ENCODE measurements around the gene VEGFA. TPM values are rescaled to one million over a fixed set of nuclear protein-coding genes. Genes with fewer than 3 reads are reported as not detected.

VEGFA gene
- total and polyA plus RNA-seq, 2 experiments from 2014 or later, result 10.7 to 241 TPM

DNA sequence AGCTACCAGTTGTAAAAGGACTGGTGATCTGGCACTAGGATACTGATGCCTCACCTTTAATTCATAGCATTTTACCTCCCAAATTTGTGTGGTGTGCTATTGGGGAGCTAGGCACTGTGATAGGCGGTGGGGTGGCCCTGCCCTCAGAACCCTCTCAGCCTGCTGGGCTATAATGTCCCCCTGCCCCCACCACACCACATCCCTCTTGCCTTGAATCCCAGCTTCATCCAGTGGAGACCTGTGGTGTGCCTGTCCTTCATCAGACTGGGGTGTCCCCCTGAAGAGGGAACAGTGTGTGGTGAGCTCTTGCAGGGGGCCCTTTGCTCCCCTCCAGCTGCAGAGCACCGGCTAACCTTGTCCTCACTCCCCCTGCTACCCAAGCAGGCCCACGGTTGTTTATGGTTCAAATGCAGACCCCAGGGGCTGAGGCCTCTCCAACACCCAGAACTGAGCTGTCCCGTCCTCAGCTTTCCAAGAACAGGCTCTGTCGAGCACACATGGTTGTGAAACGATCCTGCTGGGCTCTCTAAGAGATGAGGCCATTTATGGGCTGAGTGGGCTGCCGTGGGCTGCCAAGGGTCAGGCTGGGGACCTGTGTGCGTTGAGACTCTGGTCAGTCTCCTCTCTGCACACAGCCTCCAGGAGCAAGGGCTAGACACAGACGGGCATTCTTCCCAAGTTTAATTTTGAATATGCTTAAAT is 26.9 kb upstream of the VEGFA start:
- in situ Hi-C loops (cut with MboI), result no loop called here
- TF ChIP-seq EZH2phosphoT487 (IDR thresholded peaks at IDR 0.05; ENCODE audit: insufficient read depth, low read depth) (no peak), EZH2 (IDR thresholded peaks at IDR 0.05; ENCODE audit: insufficient read depth, poor library complexity, severe bottlenecking) (no peak)
- H3K9ac ChIP-seq, result no peak overlapping the region

GRCh38 chr6:43743682-43744381 is 26.2 kb upstream of the VEGFA start:
- in situ Hi-C loops (cut with MboI), result no loop called here
- H3K9me2 ChIP-seq (ENCODE audit: insufficient read depth), result no peaks in the 10 kb centered on the region
- no peaks in the 10 kb centered on the region for H3K36me3 ChIP-seq (ENCODE audit: low read depth)
- TF ChIP-seq EZH2phosphoT487 (IDR thresholded peaks at IDR 0.05; ENCODE audit: insufficient read depth, low read depth) (no peak), EZH2 (IDR thresholded peaks at IDR 0.05; ENCODE audit: insufficient read depth, poor library complexity, severe bottlenecking) (no peak)
- DNase-seq, result no peak
- H3K9me3 ChIP-seq (ENCODE audit: low read depth), result no peaks in the 10 kb centered on the region
- no peak overlapping the region for H2AFZ ChIP-seq
- WGBS, 2 experiments (ENCODE audit: low coverage in 1 of 2, low lambda C conversion rate in 2 of 2, missing lambda C conversion rate in 2 of 2), result 67 to 75% methylated on average over 5 of the region's 5 CpGs
- H3K4me2 ChIP-seq (ENCODE audit: unreplicated experiment), result no peak overlapping the region
- H3K27me3 ChIP-seq (replicated peaks; ENCODE audit: insufficient read depth), result no peaks in the 10 kb centered on the region
- no peaks in the 10 kb centered on the region for H3K79me2 ChIP-seq (ENCODE audit: insufficient read depth)
- no peak overlapping the region for H3K27ac ChIP-seq
- H3K4me1 ChIP-seq (ENCODE audit: insufficient read depth), result no peaks in the 10 kb centered on the region
- H3F3A ChIP-seq (ENCODE audit: insufficient read depth), result no peaks in the 10 kb centered on the region
- no peak overlapping the region for H3K4me3 ChIP-seq
- H4K20me1 ChIP-seq (ENCODE audit: insufficient read depth), result no peaks in the 10 kb centered on the region
- no peak overlapping the region for H3K9ac ChIP-seq

More for the DNA sequence above, 26.9 kb upstream of the VEGFA start:
- no peak overlapping the region for H3K4me2 ChIP-seq (ENCODE audit: unreplicated experiment)
- H3K9me3 ChIP-seq (ENCODE audit: low read depth), result no peaks in the 10 kb centered on the region
- DNase-seq, result no peak
- no peak overlapping the region for H2AFZ ChIP-seq
- no peaks in the 10 kb centered on the region for H3K4me1 ChIP-seq (ENCODE audit: insufficient read depth)
- H4K20me1 ChIP-seq (ENCODE audit: insufficient read depth), result no peaks in the 10 kb centered on the region
- no peaks in the 10 kb centered on the region for H3K79me2 ChIP-seq (ENCODE audit: insufficient read depth)
- no peaks in the 10 kb centered on the region for H3F3A ChIP-seq (ENCODE audit: insufficient read depth)
- H3K36me3 ChIP-seq (ENCODE audit: low read depth), result no peaks in the 10 kb centered on the region
- no peaks in the 10 kb centered on the region for H3K9me2 ChIP-seq (ENCODE audit: insufficient read depth)
- H3K27ac ChIP-seq, result no peak overlapping the region
- no peaks in the 10 kb centered on the region for H3K27me3 ChIP-seq (replicated peaks; ENCODE audit: insufficient read depth)
- no peak overlapping the region for H3K4me3 ChIP-seq
- WGBS, 2 experiments (ENCODE audit: low coverage in 1 of 2, low lambda C conversion rate in 2 of 2, missing lambda C conversion rate in 2 of 2), result 54 to 56% methylated on average over 9 of the region's 9 CpGs

DNA sequence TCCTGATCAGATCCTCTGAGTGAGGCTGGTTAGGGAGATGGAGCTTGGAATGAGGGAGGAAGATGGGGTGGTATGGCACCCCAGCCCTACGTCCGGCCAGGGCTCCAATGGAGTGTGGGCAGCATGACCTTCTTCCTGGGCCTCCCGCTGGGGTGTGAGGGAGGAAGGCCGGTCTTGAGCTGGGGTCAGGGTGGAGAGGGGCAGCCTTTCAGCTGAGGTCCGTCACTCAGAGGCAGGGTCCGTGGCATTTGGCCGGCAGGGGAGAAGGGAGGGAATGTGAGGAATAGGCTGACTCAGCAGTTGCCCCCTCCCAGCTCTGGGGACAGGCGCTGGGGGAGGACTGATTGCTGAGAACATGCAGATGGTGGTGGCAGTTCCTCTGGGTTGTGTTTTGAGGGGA is 25.5 kb upstream of the VEGFA start:
- Histone ChIP-seq H3K79me2 (ENCODE audit: insufficient read depth) (no peaks in the 10 kb centered on the region), H4K20me1 (ENCODE audit: insufficient read depth) (no peaks in the 10 kb centered on the region), H3K4me1 (ENCODE audit: insufficient read depth) (no peaks in the 10 kb centered on the region), H3K27me3 (replicated peaks; ENCODE audit: insufficient read depth) (no peaks in the 10 kb centered on the region), H3K9me3 (ENCODE audit: low read depth) (no peaks in the 10 kb centered on the region), H3K9me2 (ENCODE audit: insufficient read depth) (no peaks in the 10 kb centered on the region), H3K36me3 (ENCODE audit: low read depth) (no peaks in the 10 kb centered on the region), H3K4me3 (no peak overlapping the region), H3K27ac (no peak overlapping the region), H3K9ac (no peak overlapping the region), H3F3A (ENCODE audit: insufficient read depth) (no peaks in the 10 kb centered on the region), H2AFZ (no peak overlapping the region), H3K4me2 (ENCODE audit: unreplicated experiment) (no peak overlapping the region)
- in situ Hi-C loops (cut with MboI), result no loop called here
- 84 to 89% methylated on average over 7 to 8 of the region's 8 CpGs for WGBS, 2 experiments (ENCODE audit: low coverage in 1 of 2, low lambda C conversion rate in 2 of 2, missing lambda C conversion rate in 2 of 2)
- DNase-seq, result no peak
- TF ChIP-seq EZH2phosphoT487 (IDR thresholded peaks at IDR 0.05; ENCODE audit: insufficient read depth, low read depth), result no peak

DNA sequence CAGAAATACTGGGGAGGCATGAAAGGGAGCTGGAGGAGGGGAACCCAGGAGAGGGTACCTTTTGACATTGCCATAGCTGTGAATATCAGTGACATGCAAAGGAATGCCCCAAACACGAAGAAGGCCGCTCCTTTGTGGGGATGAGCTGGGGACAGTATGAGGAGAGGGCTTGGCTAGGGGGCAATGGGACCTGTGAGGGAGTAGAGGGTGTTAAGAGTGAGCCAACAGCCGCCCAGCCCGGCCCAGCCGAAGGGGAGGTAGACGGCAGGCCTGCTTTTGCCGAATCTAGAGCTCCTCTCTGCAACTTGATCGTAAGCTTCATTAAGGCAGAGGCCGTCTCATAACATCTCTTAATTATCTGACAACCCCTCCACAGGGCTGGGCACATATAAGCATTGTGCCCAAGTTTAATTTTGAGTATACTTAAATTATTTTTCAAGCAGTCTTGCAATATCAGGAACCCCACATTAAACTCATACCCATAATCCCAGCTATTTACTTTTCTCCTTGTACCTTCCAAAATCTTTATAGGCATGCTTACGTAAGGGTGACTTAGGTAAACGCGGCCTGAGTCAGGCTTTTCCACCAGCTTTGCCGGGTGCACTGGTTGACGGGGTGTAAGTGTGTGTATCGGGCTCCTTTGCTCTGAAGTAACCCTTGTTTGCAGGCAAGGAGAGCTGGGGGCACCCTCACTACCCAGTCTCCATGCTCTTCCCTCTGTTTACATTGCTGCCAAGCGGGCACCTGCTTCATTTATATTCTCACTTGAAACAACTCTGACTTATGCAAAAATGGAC is 24.9 kb upstream of the VEGFA start:
- Histone ChIP-seq H3K9me2 (ENCODE audit: insufficient read depth) (no peaks in the 10 kb centered on the region), H3K79me2 (ENCODE audit: insufficient read depth) (no peaks in the 10 kb centered on the region), H3K9me3 (ENCODE audit: low read depth) (no peaks in the 10 kb centered on the region), H3K4me1 (ENCODE audit: insufficient read depth) (no peaks in the 10 kb centered on the region), H3K4me3 (no peak overlapping the region), H3K36me3 (ENCODE audit: low read depth) (no peaks in the 10 kb centered on the region), H3K4me2 (ENCODE audit: unreplicated experiment) (no peak overlapping the region), H3K27me3 (replicated peaks; ENCODE audit: insufficient read depth) (no peaks in the 10 kb centered on the region), H3K9ac (no peak overlapping the region), H4K20me1 (ENCODE audit: insufficient read depth) (no peaks in the 10 kb centered on the region), H2AFZ (no peak overlapping the region), H3K27ac (no peak overlapping the region), H3F3A (ENCODE audit: insufficient read depth) (no peaks in the 10 kb centered on the region)
- in situ Hi-C loops (cut with MboI), result no loop called here
- TF ChIP-seq EZH2phosphoT487 (IDR thresholded peaks at IDR 0.05; ENCODE audit: insufficient read depth, low read depth) (no peak), EZH2 (IDR thresholded peaks at IDR 0.05; ENCODE audit: insufficient read depth, poor library complexity, severe bottlenecking) (no peak)
- WGBS, 2 experiments (ENCODE audit: low coverage in 1 of 2, low lambda C conversion rate in 2 of 2, missing lambda C conversion rate in 2 of 2), result 83 to 84% methylated on average over 16 of the region's 16 CpGs
- no peak for DNase-seq

Data from GM23248 (cell line).